Right lobe of liver (tissue), 6 donors: ENCODE data around the gene FILIP1L. TPM values are rescaled to one million over a fixed set of nuclear protein-coding genes. Genes with fewer than 3 reads are reported as not detected.

Experiments used
- ATAC-seq, 4 donors: fragments of 200-7000 bp; cut with Tn5 transposase; one replicate each; pipeline ENCODE4 v1.9.1; 2020; ENCODE audit warnings: mild to moderate bottlenecking in 4 of 4, moderate library complexity in 4 of 4
- DNase-seq, 3 donors: peaks; one replicate each; pipeline ENCODE4 v3.0.0-alpha.2; 2020
- H3K27ac ChIP-seq, 3 donors: fragments of 200-600 bp; one replicate each; pipeline ENCODE4 v1.8.0; 2022
- H3K27me3 ChIP-seq, 2 donors: fragments of 200-600 bp; one replicate each; pipeline ENCODE4 v1.8.0; 2022
- H3K36me3 ChIP-seq, 4 donors: fragments of 200-600 bp; sonication (generic) in 1 of 4; one replicate each; pipeline versions ENCODE4 v1.5.1 to v1.8.0; 2017 to 2022; ENCODE audit warnings: control low read depth in 1 of 4
- H3K4me1 ChIP-seq, 4 donors: fragments of 200-600 bp; sonication (generic) in 1 of 4; one replicate each; pipeline versions ENCODE4 v1.5.1 to v1.8.0; 2017 to 2022; ENCODE audit warnings: control low read depth in 1 of 4
- H3K4me3 ChIP-seq, 3 donors: fragments of 200-600 bp; one replicate each; pipeline ENCODE4 v1.8.0; 2022
- H3K9me3 ChIP-seq, 4 donors: fragments of 200-600 bp; sonication (generic) in 1 of 4; one replicate each; pipeline versions ENCODE4 v1.5.1 to v1.8.0; 2017 to 2022; ENCODE audit warnings: control low read depth in 1 of 4
- POLR2A ChIP-seq: fragments of 450-650 bp; IDR thresholded peaks from one replicate; pipeline ENCODE4 v1.6.1; 2017; ENCODE audit warnings: antibody characterized with exemption, mild to moderate bottlenecking
- WGBS: methylation state at CpG from one replicate; pipeline ENCODE4 v1.1.6; 2018; ENCODE audit warnings: low coverage, low lambda C conversion rate; ENCODE audit not compliant: insufficient coverage; ENCODE audit errors: missing lambda C conversion rate; 5-methylcytosine and 5-hydroxymethylcytosine counted together
- intact Hi-C, 2 donors: fragments of 100-400 bp; cut with DNase I; formaldehyde crosslinking; loops; one replicate each; pipeline versions ENCODE4 v1.11.2 to v1.14.1; 2022
- total RNA-seq, 6 experiments: library from RNA; depleted of rRNA in 2 of 6; stranded (reverse); fragments of >200 nt in 2 of 6; fragmentation: NEBNext Ultra II Directional in 3 of 6; extraction: Animal tissue kit (Norgen Biotek cat#: 25700) in 3 of 6; gene quantifications; one replicate each; pipeline versions ENCODE4 v1.1.0 to v1.2.4, GENCODE V29; 2016 to 2023
- TF ChIP-seq, protein P1 (sequence below), 4 donors: fragments of 200-600 bp in 3 of 4; fragments of 450-650 bp in 1 of 4; IDR thresholded peaks; one replicate each; pipeline versions ENCODE4 v1.5.1 to v1.8.0; 2016 to 2022; ENCODE audit warnings: antibody characterized with exemption in 4 of 4, mild to moderate bottlenecking in 2 of 4
- donor health status: DM: no; HTN: yes; CAD: no.
- donor health status: DM: no; HTN: no; CAD: no.
- donor health status: DM: no; HTN: no; CAD: no.
- donor health status: DM: no; HTN: yes; CAD: no.
- donor health status: DM: no; HTN: yes; CAD: no.

Gene FILIP1L
- total RNA-seq, 6 experiments from 2014 or later = 0.97 to 10.8 (median 3.6) TPM

DNA sequence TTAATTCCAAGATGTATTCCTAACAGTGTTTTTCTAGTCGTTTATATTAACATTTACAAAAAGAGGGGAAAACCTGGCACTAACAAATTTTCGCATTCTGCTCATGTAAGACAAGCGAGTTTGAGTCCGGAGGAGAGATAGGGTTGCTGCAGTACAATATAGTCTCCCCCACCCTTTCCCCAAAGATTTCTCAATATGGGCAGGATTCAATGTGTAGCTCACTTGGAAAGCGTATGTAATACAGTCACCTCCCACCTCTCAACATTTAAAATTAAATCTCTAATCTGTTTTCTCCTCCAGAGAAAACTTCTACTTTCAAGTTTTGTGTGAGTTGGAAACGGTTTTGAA, 238.7 kb downstream of the FILIP1L start:
- ATAC-seq (peak; percentile 52 to 59 (median 56)), DNase-seq (no peak)
- intact Hi-C loops = no loop called here
- 4% methylated on average over 6 of the region's 6 CpGs for WGBS
- no peaks in the 10 kb centered on the region for H3K9me3 ChIP-seq
- H3K4me3 ChIP-seq = peak overlapping the region; percentile 62 to 65 (median 62)
- no peaks in the 10 kb centered on the region for H3K27me3 ChIP-seq
- H3K4me1 ChIP-seq = peaks cover 0 to 12% (median 3%) of the 10 kb centered on the region in 4 donors
- H3K36me3 ChIP-seq = no peaks in the 10 kb centered on the region
- TF ChIP-seq, protein P1, sequence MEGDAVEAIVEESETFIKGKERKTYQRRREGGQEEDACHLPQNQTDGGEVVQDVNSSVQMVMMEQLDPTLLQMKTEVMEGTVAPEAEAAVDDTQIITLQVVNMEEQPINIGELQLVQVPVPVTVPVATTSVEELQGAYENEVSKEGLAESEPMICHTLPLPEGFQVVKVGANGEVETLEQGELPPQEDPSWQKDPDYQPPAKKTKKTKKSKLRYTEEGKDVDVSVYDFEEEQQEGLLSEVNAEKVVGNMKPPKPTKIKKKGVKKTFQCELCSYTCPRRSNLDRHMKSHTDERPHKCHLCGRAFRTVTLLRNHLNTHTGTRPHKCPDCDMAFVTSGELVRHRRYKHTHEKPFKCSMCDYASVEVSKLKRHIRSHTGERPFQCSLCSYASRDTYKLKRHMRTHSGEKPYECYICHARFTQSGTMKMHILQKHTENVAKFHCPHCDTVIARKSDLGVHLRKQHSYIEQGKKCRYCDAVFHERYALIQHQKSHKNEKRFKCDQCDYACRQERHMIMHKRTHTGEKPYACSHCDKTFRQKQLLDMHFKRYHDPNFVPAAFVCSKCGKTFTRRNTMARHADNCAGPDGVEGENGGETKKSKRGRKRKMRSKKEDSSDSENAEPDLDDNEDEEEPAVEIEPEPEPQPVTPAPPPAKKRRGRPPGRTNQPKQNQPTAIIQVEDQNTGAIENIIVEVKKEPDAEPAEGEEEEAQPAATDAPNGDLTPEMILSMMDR (IDR thresholded peaks at IDR 0.05) = no peak
- no peak for TF ChIP-seq POLR2A
- H3K27ac ChIP-seq = peak overlapping the region; percentile 74 to 88 (median 77)

DNA sequence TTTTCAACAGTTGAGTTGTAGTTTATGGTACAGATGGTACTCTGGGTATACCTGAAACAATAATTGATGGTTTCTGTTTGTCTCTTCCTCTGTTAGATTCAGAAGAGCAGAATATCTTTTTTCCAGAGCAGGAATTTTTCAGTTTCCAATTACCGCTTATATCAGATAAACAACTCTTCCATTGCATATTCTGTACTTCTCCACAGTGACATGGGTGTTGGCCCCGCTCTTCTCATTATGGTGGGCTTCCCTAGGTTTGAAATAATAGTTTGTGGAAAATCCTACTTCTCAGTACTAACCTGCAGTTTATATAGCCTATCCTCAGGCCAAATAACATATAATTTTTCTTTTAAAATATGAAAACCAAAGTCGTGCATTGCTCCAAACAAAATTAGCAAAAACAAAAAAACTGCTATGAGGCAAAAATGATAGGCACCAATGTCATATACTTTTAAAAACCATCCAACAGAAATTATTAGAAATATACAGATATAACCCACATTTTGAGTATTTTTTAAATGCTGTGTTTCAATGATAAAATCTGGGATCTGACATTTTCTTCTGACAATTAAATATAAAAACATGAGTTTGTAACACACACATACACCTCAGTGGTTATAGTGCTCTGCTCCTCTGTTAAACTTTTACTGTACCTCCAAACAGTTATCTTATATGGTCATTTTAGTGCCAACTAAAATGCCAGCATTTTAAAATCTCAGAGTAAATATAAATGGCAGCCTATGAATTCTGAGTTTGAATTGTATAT, 239.9 kb downstream of the FILIP1L start:
- H3K27ac ChIP-seq = peak overlapping the region in 2 of 3 donors; percentile 74 to 88
- peak overlapping the region in 1 of 3 donors; percentile 65 for H3K4me3 ChIP-seq
- no peak for TF ChIP-seq POLR2A
- TF ChIP-seq, protein P1 (IDR thresholded peaks at IDR 0.05) = no peak
- H3K4me1 ChIP-seq = peaks cover 0 to 12% (median 3%) of the 10 kb centered on the region in 4 donors
- H3K36me3 ChIP-seq = no peaks in the 10 kb centered on the region
- intact Hi-C loops = no loop called here
- no peaks in the 10 kb centered on the region for H3K9me3 ChIP-seq
- WGBS = 75% methylated on average over 3 of the region's 3 CpGs
- no peak for ATAC-seq
- no peak for DNase-seq
- H3K27me3 ChIP-seq = no peaks in the 10 kb centered on the region

DNA sequence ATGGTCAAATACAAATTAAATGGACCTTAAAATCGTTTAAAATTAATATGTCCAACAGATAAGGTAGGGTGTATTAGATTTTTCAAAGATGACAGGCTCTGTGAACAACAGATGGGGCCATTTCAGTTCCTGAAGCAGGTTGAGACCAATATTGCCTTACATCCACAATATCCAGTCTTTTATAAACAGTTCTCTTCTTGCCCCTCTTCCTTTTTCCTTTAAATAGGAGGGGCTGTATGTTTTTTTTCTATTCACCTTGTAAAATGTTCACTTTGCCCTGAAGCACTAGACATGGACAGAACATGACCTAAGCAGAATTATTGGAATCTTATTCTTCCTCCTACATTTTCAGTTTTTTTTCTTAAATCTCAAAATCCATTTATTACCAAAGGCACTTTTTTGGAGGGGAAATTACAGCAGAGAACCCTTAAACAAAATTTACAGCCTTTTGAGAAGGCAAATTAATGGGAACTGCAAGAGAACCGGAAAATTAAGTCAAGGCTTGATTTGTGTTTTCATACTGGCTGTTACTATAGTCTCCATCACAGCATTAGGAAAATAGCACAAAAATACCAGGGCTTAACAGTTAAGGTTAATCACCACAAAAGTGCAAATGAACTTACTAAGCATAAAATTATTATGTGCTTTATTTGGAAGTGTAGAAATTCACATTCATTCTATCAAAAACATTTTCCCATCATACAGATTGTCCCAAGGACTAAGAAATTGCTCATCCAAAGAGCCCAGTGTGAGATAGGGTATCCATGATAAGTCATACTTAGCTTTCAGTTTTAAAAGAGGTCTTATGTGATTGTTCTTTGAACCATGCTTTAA, 240.8 kb downstream of the FILIP1L start:
- peaks cover 0 to 12% (median 3%) of the 10 kb centered on the region in 4 donors for H3K4me1 ChIP-seq
- no peaks in the 10 kb centered on the region for H3K9me3 ChIP-seq
- no peak overlapping the region for H3K27ac ChIP-seq
- DNase-seq = no peak
- ATAC-seq = no peak
- peak overlapping the region in 1 of 3 donors; percentile 65 for H3K4me3 ChIP-seq
- no peaks in the 10 kb centered on the region for H3K36me3 ChIP-seq
- WGBS = 23% methylated on average over 2 of the region's 2 CpGs
- intact Hi-C loops = no loop called here
- TF ChIP-seq, protein P1 (IDR thresholded peaks at IDR 0.05) = no peak
- no peak for TF ChIP-seq POLR2A
- H3K27me3 ChIP-seq = no peaks in the 10 kb centered on the region

DNA sequence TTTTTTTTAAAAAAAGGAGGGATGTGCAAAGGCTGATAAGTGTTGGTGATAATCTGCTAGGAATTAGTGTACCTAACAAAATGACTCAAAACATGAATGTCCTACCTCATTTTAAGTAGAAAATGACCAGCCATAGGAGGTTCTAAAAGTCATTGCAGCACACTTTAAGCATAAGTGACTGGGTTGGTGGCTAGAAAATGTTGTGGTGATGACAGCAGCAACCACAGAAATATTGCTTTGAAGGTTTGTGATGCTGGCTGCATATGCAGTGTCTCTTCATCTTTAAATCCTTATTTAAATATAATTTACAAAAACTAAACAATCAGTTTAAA, 241.4 kb downstream of the FILIP1L start:
- intact Hi-C loops = no loop called here
- DNase-seq = no peak
- ATAC-seq = no peak
- Histone ChIP-seq H3K27ac (no peak overlapping the region), H3K27me3 (no peaks in the 10 kb centered on the region), H3K4me3 (no peak overlapping the region), H3K4me1 (peaks cover 0 to 12% (median 3%) of the 10 kb centered on the region in 4 donors), H3K36me3 (no peaks in the 10 kb centered on the region), H3K9me3 (no peaks in the 10 kb centered on the region)
- TF ChIP-seq POLR2A = no peak
- TF ChIP-seq, protein P1 (IDR thresholded peaks at IDR 0.05) = no peak
